Suppressor macrophage treated with lipopolysaccharide for 1 hour (primary cell): ENCODE measurements around the gene CALML6.

Experiments
- DNase-seq, 3 donors: peaks; one replicate each; pipeline ENCODE4 v3.0.0-alpha.2; 2020 to 2022

CALML6 gene

GRCh38 chr1:1914101-1914970, 724 bp upstream of the CALML6 start:
- no peak for DNase-seq

GRCh38 chr1:1915911-1916840, 1.1 kb downstream of the CALML6 start:
- DNase-seq, result no peak

- no peak for DNase-seq
These were observed 1.8 kb downstream of the CALML6 start for GRCh38 chr1:1916851-1917251.

GRCh38 chr1:1917304-1917976, 2.4 kb downstream of the CALML6 start:
- DNase-seq, result no peak

- peak; percentile 19 to 40 (median 30) for DNase-seq
These were observed 3.2 kb downstream of the CALML6 start for GRCh38 chr1:1917995-1918900.

GRCh38 chr1:1918901-1919303, 3.8 kb downstream of the CALML6 start, which contains the start of gene TMEM52:
TSS of gene TMEM52 (minus strand) at chr1:1919279. CDS start at chr1:1919265, 14 bp downstream.
- no peak for DNase-seq

GRCh38 chr1:1919304-1920056, 4.4 kb downstream of the CALML6 start:
- peak; percentile 98 to 100 (median 99) for DNase-seq

GRCh38 chr1:1920057-1920607, 5.1 kb downstream of the CALML6 start:
- no peak for DNase-seq

GRCh38 chr1:1920608-1921458, 5.8 kb downstream of the CALML6 start:
- no peak for DNase-seq

GRCh38 chr1:1921459-1921862, 6.4 kb downstream of the CALML6 start:
- no peak for DNase-seq

- DNase-seq, result no peak
These were observed 7.0 kb downstream of the CALML6 start for GRCh38 chr1:1921901-1922701.

GRCh38 chr1:1922702-1922955, 7.6 kb downstream of the CALML6 start:
- DNase-seq, result no peak

- DNase-seq, result no peak
These were observed 8.1 kb downstream of the CALML6 start for GRCh38 chr1:1922956-1923833.

- no peak for DNase-seq
These were observed 9.3 kb downstream of the CALML6 start for GRCh38 chr1:1924386-1924785.

- DNase-seq, result no peak
These were observed 9.8 kb downstream of the CALML6 start for GRCh38 chr1:1924849-1925248.

GRCh38 chr1:1925437-1926345, 10.6 kb downstream of the CALML6 start:
- no peak for DNase-seq

- no peak for DNase-seq
These were observed 11.3 kb downstream of the CALML6 start for GRCh38 chr1:1926346-1926811.
